SJCRH30 (cell line): ENCODE results near the gene LIMA1. TPM values are rescaled to one million over a fixed set of nuclear protein-coding genes. Genes with fewer than 3 reads are reported as not detected.
A peak's percentile ranks its signal among the peaks of the same experiment; 100 is the strongest.

Source experiments
- DNase-seq, 2 experiments: peaks; one replicate each; pipeline ENCODE4 v3.0.0-alpha.2; 2015 to 2020
- H3K27ac ChIP-seq: fragments of 250-450 bp; sonication (Bioruptor Pico); 2 replicates; pipeline ENCODE4 v1.5.1; 2020; ENCODE audit warnings: mild to moderate bottlenecking, moderate library complexity
- H3K27me3 ChIP-seq: fragments of 250-450 bp; sonication (Bioruptor Pico); 2 replicates; pipeline ENCODE4 v1.5.1; 2020; ENCODE audit warnings: mild to moderate bottlenecking, moderate library complexity
- H3K36me3 ChIP-seq: fragments of 250-450 bp; sonication (Bioruptor Pico); 2 replicates; pipeline ENCODE4 v1.5.1; 2020; ENCODE audit warnings: mild to moderate bottlenecking, moderate library complexity
- H3K4me1 ChIP-seq: fragments of 250-450 bp; sonication (Bioruptor Pico); 2 replicates; pipeline ENCODE4 v1.5.1; 2020; ENCODE audit warnings: mild to moderate bottlenecking, moderate library complexity
- H3K4me3 ChIP-seq: fragments of 250-450 bp; sonication (Bioruptor Pico); 2 replicates; pipeline ENCODE4 v1.5.1; 2020; ENCODE audit warnings: mild to moderate bottlenecking, moderate library complexity
- H3K9me3 ChIP-seq: fragments of 250-450 bp; sonication (Bioruptor Pico); replicated peaks from 2 replicates; pipeline ENCODE4 v1.5.1; 2020; ENCODE audit warnings: mild to moderate bottlenecking, moderate library complexity
- total RNA-seq: library from RNA; depleted of rRNA; stranded (reverse); fragments of >200 nt; shearing (Covaris generic); gene quantifications from 2 replicates; pipeline ENCODE4 v1.2.3, GENCODE V29; 2014

LIMA1 gene
- total RNA-seq, 1 experiment from 2014 or later = 36.1 TPM

DNA sequence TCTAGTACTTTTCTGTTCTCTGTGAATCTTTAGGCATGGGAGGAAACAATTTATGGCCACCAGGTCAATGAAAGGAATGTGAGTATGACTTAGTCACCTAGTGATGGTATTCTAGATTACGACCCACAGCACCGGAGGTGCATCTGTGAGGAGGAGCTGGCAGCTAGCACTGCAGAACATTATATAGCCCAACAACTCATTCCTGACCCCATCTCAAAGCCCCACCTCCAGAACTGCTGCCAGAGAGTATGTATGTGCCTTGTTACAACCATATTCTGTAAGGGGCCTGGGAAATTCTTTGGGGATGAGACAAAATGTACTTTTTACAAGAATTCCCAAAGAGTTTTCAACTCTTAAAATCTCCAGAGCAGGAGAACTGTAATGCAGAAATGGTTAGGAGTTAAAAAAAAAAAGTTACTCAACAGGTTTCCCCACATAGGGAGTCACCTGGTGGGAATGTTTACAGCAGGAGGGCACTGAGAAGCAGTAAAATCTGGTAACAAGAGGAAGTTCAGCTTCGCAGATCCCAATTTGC lies 81.3 kb downstream of the LIMA1 start:
- peaks cover 28% of the 10 kb centered on the region for H3K4me1 ChIP-seq
- peaks cover 51% of the 10 kb centered on the region for H3K36me3 ChIP-seq
- no peak overlapping the region for H3K4me3 ChIP-seq
- H3K27me3 ChIP-seq = no peaks in the 10 kb centered on the region
- no peaks in the 10 kb centered on the region for H3K9me3 ChIP-seq
- no peak overlapping the region for H3K27ac ChIP-seq
- DNase-seq = no peak

DNA sequence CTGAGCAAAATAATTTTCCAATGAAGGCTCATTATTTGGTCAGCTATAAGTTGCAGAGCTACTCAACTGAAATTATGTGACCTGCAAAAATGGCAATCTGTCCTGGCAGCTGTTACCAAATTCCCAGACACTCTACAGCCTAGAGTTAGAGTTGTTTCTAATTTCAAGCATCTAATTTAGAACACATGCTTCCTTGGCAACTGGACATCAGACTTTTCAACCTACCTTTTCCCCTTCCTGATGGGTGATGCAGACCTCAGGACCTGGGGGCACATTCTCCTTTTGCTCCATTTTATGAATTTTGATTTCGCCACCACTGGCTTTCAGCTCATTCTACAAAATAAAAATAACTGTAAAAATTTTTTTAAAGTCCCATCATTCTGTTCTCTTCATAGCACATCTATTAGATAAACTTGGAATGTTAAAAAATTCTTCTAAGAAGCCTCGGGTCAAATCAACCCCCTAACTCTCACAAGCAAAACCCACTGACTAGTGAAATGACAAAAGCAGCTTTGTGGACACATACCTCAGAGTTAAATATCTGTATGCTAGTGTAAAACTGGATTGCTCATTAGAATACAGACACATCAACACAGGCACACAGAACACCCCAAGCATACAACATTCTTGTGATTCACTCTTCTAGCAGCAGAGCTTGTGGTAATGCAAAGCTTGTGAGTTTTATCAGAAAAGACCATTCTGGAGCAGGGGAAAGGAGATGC lies 82.6 kb downstream of the LIMA1 start:
- H3K27me3 ChIP-seq = no peaks in the 10 kb centered on the region
- peak in 1 of 2 experiments; percentile 41 for DNase-seq
- H3K4me3 ChIP-seq = no peak overlapping the region
- peak overlapping the region; percentile 39 for H3K27ac ChIP-seq
- no peaks in the 10 kb centered on the region for H3K9me3 ChIP-seq
- peaks cover 51% of the 10 kb centered on the region for H3K36me3 ChIP-seq
- peaks cover 38% of the 10 kb centered on the region for H3K4me1 ChIP-seq

DNA sequence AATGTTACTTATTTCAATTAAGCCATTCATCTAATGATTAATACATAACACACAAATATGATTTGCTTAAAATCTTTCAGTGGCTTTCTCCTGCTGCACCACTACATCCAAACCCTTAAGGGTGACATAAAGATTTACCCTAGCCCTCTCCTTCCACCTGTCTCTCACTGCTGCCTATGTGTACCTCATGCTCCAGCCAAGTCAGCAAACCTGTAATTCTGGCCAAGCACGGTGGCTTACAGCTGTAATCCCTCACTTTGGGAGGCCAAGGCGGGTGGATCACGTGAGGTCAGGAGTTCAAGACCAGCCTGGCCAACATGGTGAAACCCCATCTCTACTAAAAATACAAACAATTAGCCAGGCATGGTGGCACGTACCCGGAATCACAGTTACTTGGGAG lies 84.5 kb downstream of the LIMA1 start:
- Histone ChIP-seq H3K27ac (no peak overlapping the region), H3K36me3 (peaks cover 47% of the 10 kb centered on the region)

DNA sequence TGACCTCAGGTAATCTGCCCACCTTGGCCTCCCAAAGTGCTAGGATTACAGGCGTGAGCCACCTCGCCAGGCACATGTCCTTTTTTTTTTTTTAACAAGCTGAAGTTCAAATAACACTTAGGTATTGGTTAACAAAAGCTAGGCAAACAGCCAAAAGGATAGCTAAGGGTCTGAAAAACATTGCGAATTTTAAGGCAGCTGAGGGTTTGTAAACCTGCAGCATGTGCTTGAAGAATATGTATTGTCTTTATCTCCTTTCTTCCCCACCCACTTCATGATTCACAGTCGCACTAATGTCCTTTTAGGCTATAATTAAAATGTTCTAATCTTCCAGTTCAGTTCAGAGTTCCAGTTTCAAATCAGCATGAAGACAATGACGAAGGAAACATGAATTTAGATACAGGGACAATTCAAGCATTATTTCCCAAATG lies 86.0 kb downstream of the LIMA1 start:
- DNase-seq = no peak
- no peaks in the 10 kb centered on the region for H3K9me3 ChIP-seq
- H3K27ac ChIP-seq = no peak overlapping the region
- H3K4me3 ChIP-seq = no peak overlapping the region
- H3K4me1 ChIP-seq = peaks cover 50% of the 10 kb centered on the region
- no peaks in the 10 kb centered on the region for H3K27me3 ChIP-seq
- peaks cover 49% of the 10 kb centered on the region for H3K36me3 ChIP-seq

More for the DNA sequence above, 84.5 kb downstream of the LIMA1 start:
- H3K27me3 ChIP-seq = no peaks in the 10 kb centered on the region
- no peak overlapping the region for H3K4me3 ChIP-seq
- no peaks in the 10 kb centered on the region for H3K9me3 ChIP-seq
- DNase-seq = no peak
- H3K4me1 ChIP-seq = peaks cover 45% of the 10 kb centered on the region

DNA sequence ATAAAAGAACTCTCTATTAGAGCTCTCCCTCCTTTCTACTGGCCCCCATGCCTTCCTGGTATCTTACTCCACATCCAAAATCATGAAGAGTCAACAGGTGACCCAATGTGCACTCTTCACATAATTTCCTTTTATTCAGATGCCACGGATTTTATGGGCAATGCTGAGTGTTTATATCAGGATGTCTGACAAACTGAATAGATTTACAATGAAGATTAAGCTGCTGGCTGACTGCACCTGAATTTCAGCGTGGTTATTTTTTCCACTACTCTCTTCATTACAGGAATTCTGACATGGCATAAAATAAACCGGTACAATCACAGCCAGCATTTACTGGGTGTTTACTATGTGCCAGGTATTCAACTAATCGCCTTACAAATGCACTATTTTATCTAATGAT lies 86.8 kb downstream of the LIMA1 start:
- Histone ChIP-seq H3K27me3 (no peaks in the 10 kb centered on the region), H3K36me3 (peaks cover 52% of the 10 kb centered on the region), H3K27ac (peak overlapping the region; percentile 69), H3K4me3 (no peak overlapping the region), H3K9me3 (no peaks in the 10 kb centered on the region), H3K4me1 (peaks cover 44% of the 10 kb centered on the region)
- DNase-seq = no peak

DNA sequence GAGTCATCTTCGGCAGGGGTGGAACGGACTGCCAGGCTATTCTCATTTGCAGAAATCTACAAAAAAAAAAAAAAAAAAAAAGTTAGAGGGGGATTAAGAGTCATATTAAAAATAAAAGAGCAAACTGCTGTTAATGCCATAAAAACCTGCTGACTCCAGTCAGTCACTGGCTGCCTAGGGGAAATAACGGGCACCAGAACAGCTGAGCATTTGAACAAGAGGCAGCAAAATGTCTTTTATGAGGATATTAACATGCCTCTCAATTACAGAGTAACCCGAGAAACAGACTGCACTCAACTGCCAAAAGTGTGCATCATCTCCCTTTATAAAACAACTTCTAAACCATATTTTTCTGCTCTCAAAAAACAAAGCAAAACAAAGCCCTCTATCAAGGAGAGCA lies 87.5 kb downstream of the LIMA1 start:
- H3K27me3 ChIP-seq = no peaks in the 10 kb centered on the region
- no peaks in the 10 kb centered on the region for H3K9me3 ChIP-seq
- H3K27ac ChIP-seq = peak overlapping the region; percentile 69
- peaks cover 37% of the 10 kb centered on the region for H3K4me1 ChIP-seq
- peak; percentile 83 to 89 for DNase-seq
- peaks cover 47% of the 10 kb centered on the region for H3K36me3 ChIP-seq
- H3K4me3 ChIP-seq = peak overlapping the region; percentile 1

DNA sequence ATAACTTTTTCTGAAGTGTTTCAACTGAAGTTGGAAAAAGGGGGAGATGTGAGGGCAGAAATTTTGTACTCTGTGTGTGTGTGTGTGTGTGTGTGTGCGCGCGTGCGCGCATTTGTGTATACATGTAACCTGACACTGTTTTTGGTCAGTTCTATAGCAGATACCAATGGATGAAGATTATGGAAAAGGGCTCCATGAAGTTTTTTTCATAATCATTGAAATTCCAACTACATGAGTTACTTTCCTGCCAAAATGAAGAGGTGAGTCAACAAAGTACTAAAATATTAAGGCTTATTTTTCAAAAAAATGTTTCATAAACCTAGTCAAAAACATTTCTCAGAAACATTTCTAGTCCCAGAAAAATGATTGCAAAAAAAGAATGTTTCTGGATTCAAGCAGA lies 90.4 kb downstream of the LIMA1 start:
- H3K27ac ChIP-seq = no peak overlapping the region
- no peaks in the 10 kb centered on the region for H3K27me3 ChIP-seq
- H3K9me3 ChIP-seq = no peaks in the 10 kb centered on the region
- H3K36me3 ChIP-seq = peaks cover 30% of the 10 kb centered on the region
- peaks cover 47% of the 10 kb centered on the region for H3K4me1 ChIP-seq
- DNase-seq = peak in 1 of 2 experiments; percentile 37
- H3K4me3 ChIP-seq = no peak overlapping the region

DNA sequence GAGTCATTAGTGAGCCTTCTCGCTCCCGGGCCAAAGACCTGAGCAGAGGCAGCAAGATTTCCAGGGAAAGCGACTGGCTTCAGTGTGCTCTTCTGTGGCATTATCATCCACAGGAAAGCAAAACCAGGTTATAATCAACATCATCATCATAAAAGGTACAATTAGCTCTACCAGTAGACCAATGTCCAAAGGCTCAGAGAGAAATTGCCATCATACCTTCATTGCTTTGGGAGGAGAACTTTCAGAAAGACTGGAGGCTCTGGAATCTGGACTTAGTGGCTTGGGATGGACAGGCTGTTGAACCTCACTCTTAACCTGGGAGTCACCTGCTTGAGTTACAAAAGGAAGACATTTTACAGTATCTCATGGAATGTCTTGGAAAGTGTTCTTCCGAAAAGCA lies 91.1 kb downstream of the LIMA1 start:
- Histone ChIP-seq H3K9me3 (no peaks in the 10 kb centered on the region), H3K36me3 (peaks cover 29% of the 10 kb centered on the region), H3K4me3 (no peak overlapping the region), H3K27ac (no peak overlapping the region), H3K27me3 (no peaks in the 10 kb centered on the region), H3K4me1 (peaks cover 51% of the 10 kb centered on the region)
- no peak for DNase-seq

DNA sequence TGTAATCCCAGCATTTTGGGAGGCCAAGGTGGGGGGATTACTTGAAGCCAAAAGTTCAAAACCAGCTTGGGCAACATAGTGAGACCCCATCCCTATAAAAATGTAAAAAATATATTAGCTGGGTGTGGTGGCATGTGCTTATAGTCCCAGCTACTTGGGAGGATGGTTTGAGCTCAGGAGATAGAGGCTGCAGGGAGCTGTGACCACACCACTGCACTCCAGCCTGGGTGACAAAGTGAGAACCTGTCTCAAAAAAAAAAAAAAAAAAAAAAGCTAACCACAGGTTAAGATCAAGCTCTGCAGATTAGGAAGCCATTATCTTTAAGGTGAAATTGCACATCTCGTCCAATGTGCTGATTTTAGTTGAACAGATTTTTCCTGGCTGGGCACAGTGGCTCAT lies 92.5 kb downstream of the LIMA1 start:
- H3K9me3 ChIP-seq = no peaks in the 10 kb centered on the region
- no peak for DNase-seq
- no peak overlapping the region for H3K4me3 ChIP-seq
- H3K27me3 ChIP-seq = no peaks in the 10 kb centered on the region
- H3K27ac ChIP-seq = no peak overlapping the region
- peaks cover 51% of the 10 kb centered on the region for H3K4me1 ChIP-seq
- peaks cover 29% of the 10 kb centered on the region for H3K36me3 ChIP-seq

DNA sequence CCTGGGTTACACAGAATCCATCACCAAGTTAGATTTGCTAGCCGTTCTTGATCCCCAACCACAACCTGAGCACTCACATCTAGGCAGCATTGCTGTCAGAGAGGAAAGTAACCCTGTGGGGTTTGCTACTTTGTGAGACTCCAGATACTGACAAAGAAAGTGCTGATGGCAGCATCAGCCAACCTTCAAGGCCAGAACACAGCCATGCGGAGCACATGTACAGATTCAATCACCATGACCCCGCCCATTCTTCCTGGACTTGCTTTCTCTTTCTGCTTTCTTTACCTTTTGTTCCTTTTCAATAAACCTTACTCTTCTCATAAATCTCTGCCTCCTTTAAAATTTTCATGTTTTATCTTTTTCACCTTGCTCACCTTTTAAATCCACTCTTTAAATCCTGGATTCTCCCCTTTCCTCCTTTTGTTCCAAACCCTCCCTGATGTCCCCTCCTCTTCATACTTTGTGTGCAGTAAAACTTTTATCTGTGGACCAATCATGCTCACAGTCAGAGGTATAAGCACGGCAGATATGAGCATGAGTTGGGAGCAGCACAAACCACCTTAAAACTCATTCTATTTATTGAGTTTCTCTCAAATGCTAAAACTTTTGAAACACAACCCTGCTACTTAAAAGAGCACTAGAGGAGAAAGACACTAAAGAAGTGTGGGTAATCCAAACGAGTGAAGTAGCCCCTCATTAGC lies 94.3 kb downstream of the LIMA1 start:
- no peak for DNase-seq
- Histone ChIP-seq H3K36me3 (peaks cover 22% of the 10 kb centered on the region), H3K9me3 (no peaks in the 10 kb centered on the region), H3K4me1 (peaks cover 54% of the 10 kb centered on the region), H3K4me3 (no peak overlapping the region), H3K27me3 (no peaks in the 10 kb centered on the region), H3K27ac (peak overlapping the region; percentile 83; the same call in 1 of the 2 replicates)

DNA sequence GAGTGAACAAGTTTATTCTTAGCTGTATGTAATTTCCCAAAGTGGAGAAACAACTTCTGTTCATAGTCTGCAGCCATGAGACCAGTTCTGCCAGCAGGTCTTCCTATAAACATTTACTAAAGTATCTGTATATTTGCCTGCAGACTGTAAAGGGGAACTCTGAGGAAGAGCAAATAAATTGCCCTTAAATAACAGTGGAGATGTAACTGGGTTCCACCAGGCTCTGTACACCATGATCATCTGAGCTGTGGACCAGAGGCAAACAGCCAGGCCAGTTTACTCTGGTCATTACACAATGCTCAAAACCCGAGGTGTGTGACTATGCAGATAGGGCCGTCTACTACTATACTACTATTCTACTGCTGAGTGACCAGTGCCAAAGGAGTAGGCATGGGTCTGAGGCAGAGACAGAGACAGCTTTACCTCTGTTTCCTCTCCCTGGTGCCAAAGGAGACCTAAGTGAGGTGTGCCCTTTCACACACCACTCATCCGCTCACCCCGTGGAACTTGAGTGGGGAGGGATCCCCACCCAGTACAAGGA lies 95.0 kb downstream of the LIMA1 start:
- DNase-seq = no peak
- H3K36me3 ChIP-seq = peaks cover 25% of the 10 kb centered on the region
- peaks cover 54% of the 10 kb centered on the region for H3K4me1 ChIP-seq
- H3K4me3 ChIP-seq = no peak overlapping the region
- H3K27me3 ChIP-seq = no peaks in the 10 kb centered on the region
- H3K27ac ChIP-seq = peak overlapping the region; percentile 83
- H3K9me3 ChIP-seq = no peaks in the 10 kb centered on the region

DNA sequence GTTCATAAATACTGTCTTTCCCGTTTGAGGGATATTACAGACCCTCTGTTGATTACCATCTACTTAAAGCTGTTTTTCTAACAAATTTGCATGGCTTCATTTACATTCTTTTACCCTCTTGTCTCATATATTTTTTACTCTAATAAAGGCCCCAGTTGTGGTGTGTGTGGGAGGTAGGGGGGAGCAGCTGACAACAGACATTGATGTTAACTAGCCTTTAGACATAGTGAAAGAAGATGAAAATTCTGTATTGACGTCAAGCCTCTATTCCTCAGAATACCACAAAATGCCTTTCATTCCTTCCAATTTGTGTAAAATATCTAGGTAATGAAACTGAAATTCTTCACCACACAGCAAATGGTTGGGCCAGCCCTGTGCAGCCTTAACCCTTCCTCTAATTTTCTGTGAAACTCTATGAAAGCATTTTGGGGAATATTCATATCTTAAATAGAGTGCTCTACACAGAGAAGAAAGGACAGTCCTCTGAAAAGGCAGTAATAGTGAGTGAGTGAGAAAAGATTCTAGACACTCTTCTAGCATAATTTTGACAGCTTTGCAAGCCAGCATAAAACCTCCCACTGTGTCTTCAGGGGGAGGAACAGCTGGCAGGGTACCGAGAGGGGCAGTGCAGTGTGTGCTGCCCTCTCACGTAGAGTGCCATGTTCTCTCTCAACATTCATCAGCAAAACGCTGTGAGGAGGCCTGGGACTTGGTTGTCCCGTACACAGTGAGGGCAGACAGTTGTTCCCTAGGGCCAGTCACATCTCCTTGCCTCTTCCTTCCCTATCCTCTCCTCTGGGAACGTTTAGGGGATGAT lies 96.0 kb downstream of the LIMA1 start:
- Histone ChIP-seq H3K4me1 (peaks cover 46% of the 10 kb centered on the region), H3K36me3 (peaks cover 16% of the 10 kb centered on the region), H3K4me3 (no peak overlapping the region), H3K27ac (peak overlapping the region; percentile 83), H3K27me3 (no peaks in the 10 kb centered on the region), H3K9me3 (no peaks in the 10 kb centered on the region)
- DNase-seq = peak; percentile 76

DNA sequence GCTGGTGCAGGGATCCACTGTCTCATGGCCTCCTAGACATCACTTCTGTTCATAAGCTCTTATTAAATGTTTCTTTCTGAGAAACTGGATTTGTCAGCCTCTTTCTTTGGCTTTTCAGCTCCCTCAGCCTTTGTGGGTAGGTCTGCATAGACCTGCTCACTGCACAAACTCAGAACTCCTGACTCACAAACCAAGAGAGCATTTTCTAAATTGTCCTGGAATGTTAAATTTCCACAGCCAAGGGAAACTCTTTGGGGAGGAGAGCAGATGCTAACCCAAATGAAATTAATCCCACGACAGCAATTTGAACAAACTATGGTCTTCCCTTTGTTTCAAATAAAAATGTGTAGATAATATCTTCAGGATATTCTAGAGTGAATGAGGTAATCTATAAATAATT lies 96.6 kb downstream of the LIMA1 start:
- Histone ChIP-seq H3K27me3 (no peaks in the 10 kb centered on the region), H3K4me1 (peaks cover 46% of the 10 kb centered on the region), H3K4me3 (no peak overlapping the region), H3K9me3 (no peaks in the 10 kb centered on the region), H3K36me3 (peaks cover 14% of the 10 kb centered on the region), H3K27ac (peak overlapping the region; percentile 83)
- DNase-seq = peak; percentile 51 to 66

DNA sequence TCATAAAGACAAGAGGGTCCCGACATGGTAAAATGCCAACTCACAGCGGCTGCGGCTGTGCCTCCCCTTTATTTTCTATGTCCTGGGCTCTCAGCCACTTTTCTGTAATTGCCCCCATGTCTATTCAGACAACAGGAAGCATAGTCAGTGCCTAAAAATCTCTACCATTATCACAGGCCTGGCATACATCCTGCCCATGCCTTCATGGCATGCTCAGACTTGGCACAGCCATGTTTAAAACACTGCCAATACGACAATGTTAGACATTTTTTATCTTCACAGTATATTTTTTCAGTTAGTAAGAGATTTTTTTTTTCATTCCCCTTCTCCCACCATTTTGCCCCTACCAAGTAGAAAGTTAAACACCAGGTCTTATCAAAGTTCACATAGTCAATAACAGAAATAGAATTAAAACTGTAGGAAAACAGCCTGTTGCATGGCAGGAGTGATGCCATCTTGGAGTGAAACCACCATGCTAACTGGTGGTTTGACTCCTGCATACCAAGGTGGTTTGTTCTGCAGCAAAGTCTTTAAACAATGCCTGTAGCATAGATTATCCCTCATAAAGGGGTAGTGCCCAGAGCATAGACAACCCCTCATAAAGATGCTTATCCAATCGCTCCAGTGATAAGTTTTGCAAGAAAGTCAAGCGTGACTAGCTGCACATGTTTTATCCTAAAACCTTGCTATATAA lies 97.2 kb downstream of the LIMA1 start:
- no peaks in the 10 kb centered on the region for H3K9me3 ChIP-seq
- peaks cover 46% of the 10 kb centered on the region for H3K4me1 ChIP-seq
- no peak for DNase-seq
- peaks cover 18% of the 10 kb centered on the region for H3K36me3 ChIP-seq
- H3K27ac ChIP-seq = peak overlapping the region; percentile 83
- H3K4me3 ChIP-seq = no peak overlapping the region
- H3K27me3 ChIP-seq = no peaks in the 10 kb centered on the region
